Lower leg skin (tissue), 3 donors: ENCODE data around the gene MBLAC1.

Experiments
- CTCF ChIP-seq, 3 donors: fragments of 450-650 bp; IDR thresholded peaks; one replicate each; pipeline ENCODE4 v1.5.1; 2016; ENCODE audit warnings: antibody characterized with exemption in 3 of 3, mild to moderate bottlenecking in 3 of 3, moderate library complexity in 2 of 3
- POLR2A ChIP-seq, 2 donors: fragments of 450-650 bp; IDR thresholded peaks; one replicate each; pipeline ENCODE4 v1.6.1; 2016 to 2017; ENCODE audit warnings: antibody characterized with exemption in 2 of 2, mild to moderate bottlenecking in 1 of 2, moderate library complexity in 1 of 2

GRCh38 chr7:100176096-100177044 is 49.6 kb downstream of the MBLAC1 start:
- no peak for TF ChIP-seq CTCF (IDR thresholded peaks at IDR 0.05)
- no peak for TF ChIP-seq POLR2A (IDR thresholded peaks at IDR 0.05)
